ENCODE results near the gene B3GAT2.

B3GAT2 gene

DNA sequence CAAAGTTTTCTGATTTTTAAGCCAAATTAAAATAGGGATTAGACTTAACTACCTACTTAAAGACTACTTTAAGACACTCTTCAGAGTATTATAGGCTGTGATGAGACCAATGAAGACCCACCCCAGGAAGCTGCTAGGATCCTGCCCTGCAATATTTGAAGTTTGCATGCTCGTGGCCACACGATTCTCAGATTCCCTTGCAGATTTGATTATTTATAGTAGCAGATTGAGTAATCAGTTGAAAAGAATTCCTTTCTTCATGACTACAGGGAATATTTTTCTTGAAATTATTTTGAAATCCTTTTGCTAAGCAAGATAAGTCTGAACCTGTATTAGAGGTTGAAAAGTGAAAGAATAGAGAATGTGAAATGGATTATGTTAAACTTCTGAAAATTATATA is 122.3 kb downstream of the B3GAT2 start:
- Histone ChIP-seq H2AFZ (ENCODE audit: low read depth) (no peak overlapping the region), H4K20me1 (ENCODE audit: insufficient read depth) (no peaks in the 10 kb centered on the region), H3K27ac (no peak overlapping the region), H3K9ac (no peak overlapping the region), H3K4me1 (ENCODE audit: low read depth, poor library complexity, severe bottlenecking) (no peaks in the 10 kb centered on the region), H3K36me3 (ENCODE audit: insufficient read depth) (no peaks in the 10 kb centered on the region), H3K27me3 (ENCODE audit: insufficient read depth, low read depth) (no peaks in the 10 kb centered on the region), H3K79me2 (ENCODE audit: insufficient read depth, low read depth) (no peaks in the 10 kb centered on the region), H3K4me2 (no peak overlapping the region), H3K4me3 (IDR thresholded peaks at IDR 0.05; ENCODE audit: insufficient read depth, low read depth, low read length) (no peak overlapping the region)
- TF ChIP-seq, protein P1, sequence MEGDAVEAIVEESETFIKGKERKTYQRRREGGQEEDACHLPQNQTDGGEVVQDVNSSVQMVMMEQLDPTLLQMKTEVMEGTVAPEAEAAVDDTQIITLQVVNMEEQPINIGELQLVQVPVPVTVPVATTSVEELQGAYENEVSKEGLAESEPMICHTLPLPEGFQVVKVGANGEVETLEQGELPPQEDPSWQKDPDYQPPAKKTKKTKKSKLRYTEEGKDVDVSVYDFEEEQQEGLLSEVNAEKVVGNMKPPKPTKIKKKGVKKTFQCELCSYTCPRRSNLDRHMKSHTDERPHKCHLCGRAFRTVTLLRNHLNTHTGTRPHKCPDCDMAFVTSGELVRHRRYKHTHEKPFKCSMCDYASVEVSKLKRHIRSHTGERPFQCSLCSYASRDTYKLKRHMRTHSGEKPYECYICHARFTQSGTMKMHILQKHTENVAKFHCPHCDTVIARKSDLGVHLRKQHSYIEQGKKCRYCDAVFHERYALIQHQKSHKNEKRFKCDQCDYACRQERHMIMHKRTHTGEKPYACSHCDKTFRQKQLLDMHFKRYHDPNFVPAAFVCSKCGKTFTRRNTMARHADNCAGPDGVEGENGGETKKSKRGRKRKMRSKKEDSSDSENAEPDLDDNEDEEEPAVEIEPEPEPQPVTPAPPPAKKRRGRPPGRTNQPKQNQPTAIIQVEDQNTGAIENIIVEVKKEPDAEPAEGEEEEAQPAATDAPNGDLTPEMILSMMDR (conservative IDR thresholded peaks at IDR 0.05; ENCODE audit: low read depth, low read length), result no peak

DNA sequence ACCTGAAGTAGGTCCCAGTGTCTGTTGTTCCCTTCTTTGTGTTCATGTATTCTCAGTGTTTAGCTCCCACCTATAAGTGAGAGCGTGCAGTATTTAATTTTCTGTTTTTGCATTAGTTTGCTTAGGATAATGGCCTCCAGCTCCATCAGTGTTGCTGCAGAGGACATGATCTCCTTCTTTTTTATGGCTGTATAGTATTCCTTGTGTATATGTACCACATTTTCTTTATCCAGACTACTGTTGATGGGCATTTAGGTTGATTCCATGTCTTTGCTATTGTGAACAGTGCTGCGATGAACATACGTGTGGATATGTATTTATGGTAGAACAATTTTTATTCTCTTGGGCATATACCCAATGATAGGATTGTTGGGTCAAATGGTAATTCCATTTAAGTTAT is 125.4 kb downstream of the B3GAT2 start:
- H3K4me1 ChIP-seq (ENCODE audit: low read depth, poor library complexity, severe bottlenecking), result no peaks in the 10 kb centered on the region
- no peaks in the 10 kb centered on the region for H4K20me1 ChIP-seq (ENCODE audit: insufficient read depth)
- H3K79me2 ChIP-seq (ENCODE audit: insufficient read depth, low read depth), result no peaks in the 10 kb centered on the region

DNA sequence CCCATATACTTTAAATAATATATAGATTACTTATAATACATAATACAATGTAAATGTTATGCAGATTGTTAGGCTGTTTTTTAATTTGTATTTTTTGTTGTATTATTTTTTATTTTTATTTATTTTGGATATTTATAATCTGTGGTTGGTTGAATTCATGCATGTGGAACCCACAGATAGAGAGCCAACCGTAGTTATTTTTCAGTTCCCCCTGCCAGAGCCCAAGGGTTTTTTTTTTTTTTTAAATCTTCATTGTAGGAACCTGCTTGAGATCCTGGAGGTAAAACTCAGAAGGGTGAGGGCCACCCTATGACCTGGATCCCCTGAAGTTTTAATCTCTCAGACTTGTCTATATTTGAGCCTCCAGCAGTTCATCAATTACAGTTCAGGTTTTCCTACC is 133.2 kb downstream of the B3GAT2 start:
- no peaks in the 10 kb centered on the region for H3K36me3 ChIP-seq (ENCODE audit: insufficient read depth)
- no peak overlapping the region for H3K4me3 ChIP-seq (IDR thresholded peaks at IDR 0.05; ENCODE audit: insufficient read depth, low read depth, low read length)
- H3K9ac ChIP-seq, result no peak overlapping the region
- no peaks in the 10 kb centered on the region for H3K79me2 ChIP-seq (ENCODE audit: insufficient read depth, low read depth)
- no peak overlapping the region for H3K27ac ChIP-seq
- no peaks in the 10 kb centered on the region for H3K27me3 ChIP-seq (ENCODE audit: insufficient read depth, low read depth)
- H3K4me1 ChIP-seq (ENCODE audit: low read depth, poor library complexity, severe bottlenecking), result no peaks in the 10 kb centered on the region
- no peak overlapping the region for H3K4me2 ChIP-seq
- no peaks in the 10 kb centered on the region for H4K20me1 ChIP-seq (ENCODE audit: insufficient read depth)
- H2AFZ ChIP-seq (ENCODE audit: low read depth), result no peak overlapping the region
- TF ChIP-seq, protein P1 (conservative IDR thresholded peaks at IDR 0.05; ENCODE audit: low read depth, low read length), result no peak

More for the DNA sequence above, 125.4 kb downstream of the B3GAT2 start:
- Histone ChIP-seq H3K4me3 (IDR thresholded peaks at IDR 0.05; ENCODE audit: insufficient read depth, low read depth, low read length) (no peak overlapping the region), H3K4me2 (no peak overlapping the region), H3K9ac (no peak overlapping the region), H3K36me3 (ENCODE audit: insufficient read depth) (no peaks in the 10 kb centered on the region), H3K27me3 (ENCODE audit: insufficient read depth, low read depth) (no peaks in the 10 kb centered on the region), H3K27ac (no peak overlapping the region), H2AFZ (ENCODE audit: low read depth) (no peak overlapping the region)
- TF ChIP-seq, protein P1 (conservative IDR thresholded peaks at IDR 0.05; ENCODE audit: low read depth, low read length), result no peak

GRCh38 chr6:70821751-70822150 is 135.1 kb downstream of the B3GAT2 start:
- no peaks in the 10 kb centered on the region for H3K27me3 ChIP-seq (ENCODE audit: insufficient read depth, low read depth)
- no peak overlapping the region for H3K9ac ChIP-seq
- no peak overlapping the region for H3K4me3 ChIP-seq (IDR thresholded peaks at IDR 0.05; ENCODE audit: insufficient read depth, low read depth, low read length)
- TF ChIP-seq, protein P1 (conservative IDR thresholded peaks at IDR 0.05; ENCODE audit: low read depth, low read length), result no peak
- no peak overlapping the region for H2AFZ ChIP-seq (ENCODE audit: low read depth)
- no peaks in the 10 kb centered on the region for H3K4me1 ChIP-seq (ENCODE audit: low read depth, poor library complexity, severe bottlenecking)
- no peak overlapping the region for H3K4me2 ChIP-seq
- H3K79me2 ChIP-seq (ENCODE audit: insufficient read depth, low read depth), result no peaks in the 10 kb centered on the region
- no peaks in the 10 kb centered on the region for H4K20me1 ChIP-seq (ENCODE audit: insufficient read depth)
- H3K36me3 ChIP-seq (ENCODE audit: insufficient read depth), result no peaks in the 10 kb centered on the region
- no peak overlapping the region for H3K27ac ChIP-seq

All from KMS-11 (cell line).